ENCODE data around the gene AGTPBP1. TPM values are rescaled to one million over a fixed set of nuclear protein-coding genes. Genes with fewer than 3 reads are reported as not detected.

Gene AGTPBP1
- total and polyA plus RNA-seq, 8 donors = 3.8 to 12.7 (median 9.1) TPM

- Histone ChIP-seq H3K27ac (no peak overlapping the region), H3K36me3 (no peaks in the 10 kb centered on the region), H3K4me1 (no peaks in the 10 kb centered on the region), H3K4me3 (no peak overlapping the region), H3K9me3 (no peaks in the 10 kb centered on the region), H3K27me3 (peaks cover 0 to 3% (median 0%) of the 10 kb centered on the region in 4 donors)
- ATAC-seq (no peak), DNase-seq (no peak), FAIRE-seq (no peak)
- TF ChIP-seq, protein P1, sequence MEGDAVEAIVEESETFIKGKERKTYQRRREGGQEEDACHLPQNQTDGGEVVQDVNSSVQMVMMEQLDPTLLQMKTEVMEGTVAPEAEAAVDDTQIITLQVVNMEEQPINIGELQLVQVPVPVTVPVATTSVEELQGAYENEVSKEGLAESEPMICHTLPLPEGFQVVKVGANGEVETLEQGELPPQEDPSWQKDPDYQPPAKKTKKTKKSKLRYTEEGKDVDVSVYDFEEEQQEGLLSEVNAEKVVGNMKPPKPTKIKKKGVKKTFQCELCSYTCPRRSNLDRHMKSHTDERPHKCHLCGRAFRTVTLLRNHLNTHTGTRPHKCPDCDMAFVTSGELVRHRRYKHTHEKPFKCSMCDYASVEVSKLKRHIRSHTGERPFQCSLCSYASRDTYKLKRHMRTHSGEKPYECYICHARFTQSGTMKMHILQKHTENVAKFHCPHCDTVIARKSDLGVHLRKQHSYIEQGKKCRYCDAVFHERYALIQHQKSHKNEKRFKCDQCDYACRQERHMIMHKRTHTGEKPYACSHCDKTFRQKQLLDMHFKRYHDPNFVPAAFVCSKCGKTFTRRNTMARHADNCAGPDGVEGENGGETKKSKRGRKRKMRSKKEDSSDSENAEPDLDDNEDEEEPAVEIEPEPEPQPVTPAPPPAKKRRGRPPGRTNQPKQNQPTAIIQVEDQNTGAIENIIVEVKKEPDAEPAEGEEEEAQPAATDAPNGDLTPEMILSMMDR (IDR thresholded peaks at IDR 0.05) = no peak
- intact Hi-C loops (cut with DNase I) = no loop called here
- 64 to 97% methylated on average over 1 of the region's 1 CpG for WGBS, 2 donors
Measured at GRCh38 chr9:85501882-85502281, 239.9 kb downstream of the AGTPBP1 start.

DNA sequence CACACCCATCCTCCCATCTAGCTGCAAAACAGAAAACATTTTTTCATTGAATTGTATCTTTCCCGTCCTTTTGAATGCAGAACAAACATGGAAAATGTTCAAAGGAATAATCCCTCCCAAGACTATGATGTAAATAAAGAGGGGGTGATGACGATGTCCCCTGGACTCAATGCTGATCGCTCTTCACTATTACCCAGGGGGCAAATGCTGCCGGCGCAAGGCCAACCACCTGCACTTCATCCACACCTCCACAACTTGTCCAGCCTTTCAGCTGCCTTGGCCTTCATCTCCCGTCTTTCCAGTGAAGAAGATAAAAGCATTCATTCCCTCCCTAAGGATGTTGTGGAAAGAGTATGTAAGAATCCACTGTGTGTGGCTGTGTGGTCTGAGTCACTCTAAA is 240.3 kb downstream of the AGTPBP1 start:
- TF ChIP-seq, protein P1 (IDR thresholded peaks at IDR 0.05) = no peak
- H3K4me3 ChIP-seq = no peak overlapping the region
- no peaks in the 10 kb centered on the region for H3K9me3 ChIP-seq
- DNase-seq (no peak), ATAC-seq (no peak), FAIRE-seq (no peak)
- H3K27ac ChIP-seq = no peak overlapping the region
- WGBS, 2 donors = 69 to 82% methylated on average over 6 of the region's 6 CpGs
- H3K4me1 ChIP-seq = no peaks in the 10 kb centered on the region
- no peaks in the 10 kb centered on the region for H3K36me3 ChIP-seq
- peaks cover 0 to 3% (median 0%) of the 10 kb centered on the region in 4 donors for H3K27me3 ChIP-seq
- intact Hi-C loops (cut with DNase I) = no loop called here

Other genes with a start within 250 kb of the AGTPBP1 start
- gene NAA35, start 199.2 kb upstream of the AGTPBP1 start, total RNA-seq = 10 to 100 TPM; 10.3 to 13.8 (median 11.5) TPM
- gene NAA35, start 199.2 kb upstream of the AGTPBP1 start, polyA plus RNA-seq = 1 to 10 TPM; 4.1 to 6.6 TPM